Left lung (tissue), 10 donors: ENCODE data around the gene MECR. TPM values are rescaled to one million over a fixed set of nuclear protein-coding genes. Genes with fewer than 3 reads are reported as not detected.
A peak's percentile ranks its signal among the peaks of the same experiment; 100 is the strongest.

Experiments used
- ATAC-seq: fragments of 200-7000 bp; cut with Tn5 transposase; one replicate; pipeline ENCODE4 v1.9.1; 2020; ENCODE audit warnings: moderate library complexity
- DNase-seq, 4 donors: peaks; one replicate each; pipeline ENCODE4 v3.0.0-alpha.2; 2013 to 2020
- H3K27ac ChIP-seq, 2 donors: fragments of 200-600 bp; sonication (generic) in 1 of 2; one replicate each; pipeline versions ENCODE4 v1.5.0 to v1.8.0; 2020 to 2021
- H3K27me3 ChIP-seq, 2 donors: fragments of 200-600 bp; sonication (generic) in 1 of 2; one replicate each; pipeline versions ENCODE4 v1.5.0 to v1.8.0; 2020 to 2021
- H3K36me3 ChIP-seq, 2 donors: fragments of 200-600 bp; sonication (generic) in 1 of 2; one replicate each; pipeline versions ENCODE4 v1.5.0 to v1.8.0; 2020 to 2021
- H3K4me1 ChIP-seq, 2 donors: fragments of 200-600 bp; one replicate each; pipeline ENCODE4 v1.8.0; 2021
- H3K4me3 ChIP-seq, 2 donors: fragments of 200-600 bp; sonication (generic) in 1 of 2; one replicate each; pipeline versions ENCODE4 v1.5.0 to v1.8.0; 2020 to 2021; ENCODE audit warnings: mild to moderate bottlenecking in 1 of 2
- H3K9me3 ChIP-seq, 2 donors: fragments of 200-600 bp; sonication (generic) in 1 of 2; one replicate each; pipeline versions ENCODE4 v1.5.0 to v1.8.0; 2020 to 2021
- CTCF ChIP-seq, 2 donors: fragments of 200-600 bp; sonication (generic) in 1 of 2; IDR thresholded peaks; one replicate each; pipeline versions ENCODE4 v1.5.0 to v1.8.0; 2021; ENCODE audit warnings: antibody characterized with exemption in 2 of 2
- intact Hi-C, 2 donors: fragments of 100-400 bp; cut with DNase I; formaldehyde crosslinking; loops; one replicate each; pipeline versions ENCODE4 v1.11.2 to v1.14.2; 2022
- polyA plus RNA-seq, 6 donors: library from polyadenylated mRNA; unstranded; fragments of 120-200 nt; gene quantifications; one replicate each; pipeline ENCODE4 v1.2.1, GENCODE V29; 2013; ENCODE audit not compliant: insufficient read length in 6 of 6
- total RNA-seq, 2 donors: library from RNA; stranded (reverse); fragmentation: NEBNext Ultra II Directional; extraction: Animal tissue kit (Norgen Biotek cat#: 25700); gene quantifications; one replicate each; pipeline ENCODE4 v1.2.1, GENCODE V29; 2021
- donor health status: DM: no; HTN: yes; CAD: no.
- donor health status: DM: no; HTN: no; CAD: no.

Gene MECR
- total and polyA plus RNA-seq, 8 donors = 19.2 to 40.2 (median 30.3) TPM

DNA sequence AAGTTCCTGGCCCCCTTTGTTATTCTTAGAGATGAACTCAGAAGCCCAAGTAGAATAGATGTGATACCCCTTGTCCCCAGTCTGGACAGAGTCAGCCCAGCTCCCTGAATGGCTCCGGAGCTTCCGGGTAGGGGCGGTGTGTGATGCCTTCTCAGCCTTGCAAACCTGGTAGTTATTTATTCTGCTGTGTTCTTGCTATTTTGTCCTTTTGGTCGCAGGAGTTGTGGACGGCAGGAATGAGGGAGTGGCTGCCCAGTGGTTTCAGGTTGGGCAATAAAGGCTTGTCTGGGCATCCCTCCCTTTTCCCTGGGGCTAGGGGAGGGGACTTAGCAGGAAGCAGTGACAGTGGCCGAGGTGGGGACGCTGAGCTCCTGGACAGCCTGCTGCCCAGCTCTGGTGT lies 8.4 kb upstream of the MECR start:
- peaks cover 0 to 28% of the 10 kb centered on the region in 2 donors for H3K4me1 ChIP-seq
- H3K36me3 ChIP-seq = no peaks in the 10 kb centered on the region
- intact Hi-C loops = no loop called here
- H3K4me3 ChIP-seq = peak overlapping the region in 1 of 2 donors; percentile 55
- H3K27me3 ChIP-seq = peaks cover 0 to 64% of the 10 kb centered on the region in 2 donors
- TF ChIP-seq CTCF (IDR thresholded peaks at IDR 0.05) = no peak
- DNase-seq (peak in 2 of 4 donors; percentile 52 to 69), ATAC-seq (peak; percentile 66)
- peak overlapping the region; percentile 45 to 67 for H3K27ac ChIP-seq
- H3K9me3 ChIP-seq = no peaks in the 10 kb centered on the region

GRCh38 chr1:29238620-29239002 lies 7.9 kb upstream of the MECR start:
- no peak for ATAC-seq
- no peak for TF ChIP-seq CTCF (IDR thresholded peaks at IDR 0.05)
- DNase-seq = no peak
- Histone ChIP-seq H3K36me3 (no peaks in the 10 kb centered on the region), H3K27me3 (peaks cover 0 to 64% of the 10 kb centered on the region in 2 donors), H3K9me3 (no peaks in the 10 kb centered on the region), H3K4me1 (peaks cover 0 to 28% of the 10 kb centered on the region in 2 donors), H3K27ac (peak overlapping the region; percentile 45 to 67), H3K4me3 (peak overlapping the region; percentile 32 to 55)
- intact Hi-C loops = no loop called here

DNA sequence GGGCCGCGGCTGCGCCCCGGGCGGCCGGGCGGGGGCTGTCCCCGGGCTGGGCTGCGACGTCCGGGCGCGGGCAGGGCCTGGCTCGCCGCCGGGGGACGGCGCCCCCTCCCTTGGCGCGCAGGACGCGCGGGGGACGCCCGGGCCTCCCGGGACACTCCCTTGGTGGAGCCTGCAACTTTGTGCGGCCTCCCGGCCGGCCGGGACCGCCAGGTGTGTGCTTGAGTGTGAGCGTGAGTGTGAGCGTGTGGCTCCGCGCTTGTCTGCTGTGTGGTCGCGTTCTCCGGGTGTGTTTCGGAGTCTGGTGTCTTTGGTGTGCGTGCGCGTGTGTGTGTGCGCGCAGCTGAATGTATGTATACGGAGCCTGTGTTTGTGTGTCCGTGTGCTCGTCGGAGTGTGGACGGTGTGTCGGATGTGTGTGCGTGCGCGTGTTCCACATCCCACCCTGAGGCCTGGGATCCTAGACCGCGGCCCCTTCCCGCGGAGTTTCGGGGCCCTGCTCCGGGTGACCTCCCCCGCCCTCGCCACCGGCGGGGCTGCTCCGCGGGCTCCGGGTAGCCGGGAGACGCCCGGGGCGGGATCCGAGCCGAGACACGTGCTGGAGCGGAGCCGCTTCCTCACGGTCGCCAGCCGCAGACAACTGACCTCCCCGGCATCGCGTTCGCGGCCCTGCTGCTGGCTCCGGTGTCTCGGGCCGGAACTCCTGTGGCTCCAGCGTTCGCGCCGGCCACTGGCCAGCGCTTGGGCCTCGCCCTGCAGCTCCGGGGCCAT lies 7.3 kb upstream of the MECR start:
- peak overlapping the region; percentile 45 to 67 for H3K27ac ChIP-seq
- DNase-seq (peak in 3 of 4 donors; percentile 37 to 86 (median 66)), ATAC-seq (peak; percentile 39)
- peaks cover 0 to 64% of the 10 kb centered on the region in 2 donors for H3K27me3 ChIP-seq
- peaks cover 0 to 28% of the 10 kb centered on the region in 2 donors for H3K4me1 ChIP-seq
- no peak for TF ChIP-seq CTCF (IDR thresholded peaks at IDR 0.05)
- H3K9me3 ChIP-seq = no peaks in the 10 kb centered on the region
- peak overlapping the region; percentile 32 to 55 for H3K4me3 ChIP-seq
- intact Hi-C loops = no loop called here
- no peaks in the 10 kb centered on the region for H3K36me3 ChIP-seq

DNA sequence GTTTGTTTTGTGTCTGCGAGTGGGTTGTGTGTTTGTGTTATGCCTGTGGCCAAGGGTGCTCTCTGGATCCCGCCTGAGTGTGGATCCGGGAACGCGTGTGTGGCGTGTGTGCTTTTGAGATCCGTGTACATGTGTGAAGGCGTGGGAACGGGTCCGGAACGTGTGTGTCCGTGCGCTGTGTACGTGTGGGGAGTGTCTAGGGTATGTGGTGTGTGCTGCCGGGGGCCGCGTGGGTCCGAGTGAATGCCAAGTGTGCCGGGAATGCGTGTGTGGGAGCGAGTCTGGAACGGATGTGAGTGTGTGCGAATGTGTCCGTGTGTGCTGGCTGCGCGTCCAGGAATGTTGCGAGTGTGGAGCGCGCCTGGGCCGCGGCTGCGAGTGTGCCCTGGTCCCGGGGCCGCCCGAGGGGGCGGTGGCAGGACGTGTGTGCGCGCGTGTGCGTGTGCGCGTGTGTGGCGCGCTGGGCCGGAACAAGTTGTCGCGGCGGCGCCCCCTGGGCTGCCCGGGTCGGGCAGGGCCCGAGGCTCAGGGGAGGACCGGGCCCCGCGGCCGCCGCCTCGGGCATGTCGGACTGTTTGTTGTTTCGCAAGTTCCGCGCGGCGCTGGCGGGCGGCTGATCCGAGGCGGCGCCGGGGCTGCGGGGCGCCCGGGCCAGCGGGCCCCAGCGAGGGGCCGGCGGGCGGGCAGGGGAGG lies 6.5 kb upstream of the MECR start:
- Histone ChIP-seq H3K27ac (peak overlapping the region; percentile 63 to 65), H3K27me3 (peaks cover 0 to 64% of the 10 kb centered on the region in 2 donors)

More for the DNA sequence above, 6.5 kb upstream of the MECR start:
- no peak for TF ChIP-seq CTCF (IDR thresholded peaks at IDR 0.05)
- DNase-seq (peak in 3 of 4 donors; percentile 57 to 87 (median 67)), ATAC-seq (peak; percentile 16)
- no peaks in the 10 kb centered on the region for H3K9me3 ChIP-seq
- H3K4me1 ChIP-seq = peaks cover 0 to 28% of the 10 kb centered on the region in 2 donors
- H3K4me3 ChIP-seq = peak overlapping the region; percentile 52 to 55
- no peaks in the 10 kb centered on the region for H3K36me3 ChIP-seq
- intact Hi-C loops = no loop called here
